Panc1 (cell line): ENCODE measurements around the gene ADPRH.

Experiments
- POLR2AphosphoS5 ChIP-seq: IDR thresholded peaks from 2 replicates; pipeline ENCODE4 v1.6.1; 2012; ENCODE audit warnings: mild to moderate bottlenecking, low read depth, low read length, moderate library complexity
- TCF7L2 ChIP-seq: IDR thresholded peaks from 2 replicates; pipeline ENCODE4 v1.6.1; 2011; ENCODE audit warnings: mild to moderate bottlenecking, low read depth, low read length, inconsistent platforms
- TF ChIP-seq, protein P1 (sequence below), 2 experiments: IDR thresholded peaks; 2 replicates each; pipeline ENCODE4 v1.6.1; 2011 to 2012; ENCODE audit warnings: low read depth in 2 of 2, control low read depth in 1 of 2, low read length in 1 of 2, mild to moderate bottlenecking in 1 of 2, moderate library complexity in 1 of 2; ENCODE audit not compliant: insufficient read depth in 1 of 2
- TF ChIP-seq, protein P2 (sequence below): fragments of 450-650 bp; IDR thresholded peaks from 2 replicates; pipeline ENCODE4 v1.5.1; 2017; ENCODE audit warnings: mild to moderate bottlenecking

DNA sequence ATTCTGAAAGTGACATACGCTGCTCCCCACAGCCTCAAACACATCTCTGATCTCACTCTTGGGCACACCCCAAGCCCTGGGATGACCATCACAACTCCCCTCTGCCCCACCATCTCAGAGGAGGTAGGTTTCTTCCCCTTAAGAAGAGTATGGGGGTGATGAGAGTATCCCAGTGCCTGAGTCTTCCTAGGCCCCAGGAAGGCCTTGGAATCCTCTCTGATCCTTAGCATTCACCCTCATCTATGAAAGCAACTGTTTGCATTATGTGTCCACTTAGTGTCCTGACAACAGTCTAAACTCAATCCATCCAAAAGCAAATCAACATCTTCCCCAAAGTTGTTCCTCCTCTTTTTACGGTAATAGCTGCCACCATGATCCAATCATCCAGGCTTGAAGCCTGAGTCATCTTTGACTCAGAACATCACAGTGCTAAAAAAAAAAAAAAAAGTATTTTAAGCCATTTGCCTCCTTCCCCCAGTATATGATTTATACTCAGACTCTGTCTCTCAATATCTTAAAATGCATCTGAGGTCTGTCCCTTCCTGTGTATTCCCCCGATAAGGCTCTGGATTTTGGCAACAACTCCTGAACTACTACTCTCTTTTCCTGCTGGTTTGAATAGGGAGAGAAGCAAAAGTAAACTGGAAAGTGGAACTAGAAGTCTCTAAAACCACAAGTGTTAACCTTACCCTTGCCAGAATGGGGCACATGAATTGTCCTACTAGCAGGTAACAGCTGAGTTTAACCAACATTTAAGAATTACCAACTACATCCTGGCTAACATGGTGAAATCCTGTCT is 58.6 kb downstream of the ADPRH start:
- TF ChIP-seq POLR2AphosphoS5 (no peak), TCF7L2 (no peak)
- TF ChIP-seq, protein P1, sequence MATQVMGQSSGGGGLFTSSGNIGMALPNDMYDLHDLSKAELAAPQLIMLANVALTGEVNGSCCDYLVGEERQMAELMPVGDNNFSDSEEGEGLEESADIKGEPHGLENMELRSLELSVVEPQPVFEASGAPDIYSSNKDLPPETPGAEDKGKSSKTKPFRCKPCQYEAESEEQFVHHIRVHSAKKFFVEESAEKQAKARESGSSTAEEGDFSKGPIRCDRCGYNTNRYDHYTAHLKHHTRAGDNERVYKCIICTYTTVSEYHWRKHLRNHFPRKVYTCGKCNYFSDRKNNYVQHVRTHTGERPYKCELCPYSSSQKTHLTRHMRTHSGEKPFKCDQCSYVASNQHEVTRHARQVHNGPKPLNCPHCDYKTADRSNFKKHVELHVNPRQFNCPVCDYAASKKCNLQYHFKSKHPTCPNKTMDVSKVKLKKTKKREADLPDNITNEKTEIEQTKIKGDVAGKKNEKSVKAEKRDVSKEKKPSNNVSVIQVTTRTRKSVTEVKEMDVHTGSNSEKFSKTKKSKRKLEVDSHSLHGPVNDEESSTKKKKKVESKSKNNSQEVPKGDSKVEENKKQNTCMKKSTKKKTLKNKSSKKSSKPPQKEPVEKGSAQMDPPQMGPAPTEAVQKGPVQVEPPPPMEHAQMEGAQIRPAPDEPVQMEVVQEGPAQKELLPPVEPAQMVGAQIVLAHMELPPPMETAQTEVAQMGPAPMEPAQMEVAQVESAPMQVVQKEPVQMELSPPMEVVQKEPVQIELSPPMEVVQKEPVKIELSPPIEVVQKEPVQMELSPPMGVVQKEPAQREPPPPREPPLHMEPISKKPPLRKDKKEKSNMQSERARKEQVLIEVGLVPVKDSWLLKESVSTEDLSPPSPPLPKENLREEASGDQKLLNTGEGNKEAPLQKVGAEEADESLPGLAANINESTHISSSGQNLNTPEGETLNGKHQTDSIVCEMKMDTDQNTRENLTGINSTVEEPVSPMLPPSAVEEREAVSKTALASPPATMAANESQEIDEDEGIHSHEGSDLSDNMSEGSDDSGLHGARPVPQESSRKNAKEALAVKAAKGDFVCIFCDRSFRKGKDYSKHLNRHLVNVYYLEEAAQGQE (IDR thresholded peaks at IDR 0.05; ENCODE audit: insufficient read depth in 1 of 2, low read depth in 2 of 2, low read length in 1 of 2) = no peak
- TF ChIP-seq, protein P2, sequence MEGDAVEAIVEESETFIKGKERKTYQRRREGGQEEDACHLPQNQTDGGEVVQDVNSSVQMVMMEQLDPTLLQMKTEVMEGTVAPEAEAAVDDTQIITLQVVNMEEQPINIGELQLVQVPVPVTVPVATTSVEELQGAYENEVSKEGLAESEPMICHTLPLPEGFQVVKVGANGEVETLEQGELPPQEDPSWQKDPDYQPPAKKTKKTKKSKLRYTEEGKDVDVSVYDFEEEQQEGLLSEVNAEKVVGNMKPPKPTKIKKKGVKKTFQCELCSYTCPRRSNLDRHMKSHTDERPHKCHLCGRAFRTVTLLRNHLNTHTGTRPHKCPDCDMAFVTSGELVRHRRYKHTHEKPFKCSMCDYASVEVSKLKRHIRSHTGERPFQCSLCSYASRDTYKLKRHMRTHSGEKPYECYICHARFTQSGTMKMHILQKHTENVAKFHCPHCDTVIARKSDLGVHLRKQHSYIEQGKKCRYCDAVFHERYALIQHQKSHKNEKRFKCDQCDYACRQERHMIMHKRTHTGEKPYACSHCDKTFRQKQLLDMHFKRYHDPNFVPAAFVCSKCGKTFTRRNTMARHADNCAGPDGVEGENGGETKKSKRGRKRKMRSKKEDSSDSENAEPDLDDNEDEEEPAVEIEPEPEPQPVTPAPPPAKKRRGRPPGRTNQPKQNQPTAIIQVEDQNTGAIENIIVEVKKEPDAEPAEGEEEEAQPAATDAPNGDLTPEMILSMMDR = no peak
